Prostate gland (tissue), 2 donors: ENCODE data around the gene SFTA2.

Experiments
- POLR2A ChIP-seq: fragments of 450-650 bp; IDR thresholded peaks from one replicate; pipeline ENCODE4 v1.6.1; 2016; ENCODE audit warnings: antibody characterized with exemption, mild to moderate bottlenecking
- TF ChIP-seq, protein P1 (sequence below), 4 experiments: fragments of 200-600 bp in 2 of 4; fragments of 450-650 bp in 2 of 4; sonication (generic) in 2 of 4; IDR thresholded peaks; 1 replicate in 3 of 4; 2 replicates in 1 of 4; pipeline ENCODE4 v1.5.1; 2016 to 2019; ENCODE audit warnings: antibody characterized with exemption in 4 of 4, mild to moderate bottlenecking in 2 of 4, moderate library complexity in 2 of 4

DNA sequence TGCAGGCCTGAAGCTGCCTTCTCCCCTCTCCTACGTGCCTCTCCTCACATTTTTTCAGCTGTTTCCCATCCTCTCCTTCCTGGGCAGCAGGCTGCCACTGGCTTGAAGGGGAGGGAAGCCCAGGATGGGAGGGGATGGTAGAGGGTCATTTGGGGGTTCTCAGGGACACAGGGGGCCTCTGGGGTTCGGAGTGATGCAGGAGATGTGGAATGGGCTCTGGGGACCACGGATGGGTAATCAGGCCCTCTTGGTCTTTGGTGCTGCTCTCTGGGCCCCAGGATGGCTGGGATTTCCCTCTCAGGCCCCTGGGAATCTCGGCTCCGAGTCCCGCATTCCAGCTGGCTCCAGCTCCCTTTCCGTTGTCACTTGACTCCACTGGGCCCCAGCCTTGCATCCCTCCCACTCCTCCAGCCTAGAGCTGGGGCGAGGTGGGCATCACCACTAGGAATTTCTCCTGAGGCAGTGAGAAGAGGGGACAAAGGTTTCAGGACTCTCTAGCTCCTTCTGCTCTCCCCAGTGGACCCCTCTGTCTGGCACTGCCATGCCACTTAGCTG, 49.7 kb downstream of the SFTA2 start:
- TF ChIP-seq, protein P1, sequence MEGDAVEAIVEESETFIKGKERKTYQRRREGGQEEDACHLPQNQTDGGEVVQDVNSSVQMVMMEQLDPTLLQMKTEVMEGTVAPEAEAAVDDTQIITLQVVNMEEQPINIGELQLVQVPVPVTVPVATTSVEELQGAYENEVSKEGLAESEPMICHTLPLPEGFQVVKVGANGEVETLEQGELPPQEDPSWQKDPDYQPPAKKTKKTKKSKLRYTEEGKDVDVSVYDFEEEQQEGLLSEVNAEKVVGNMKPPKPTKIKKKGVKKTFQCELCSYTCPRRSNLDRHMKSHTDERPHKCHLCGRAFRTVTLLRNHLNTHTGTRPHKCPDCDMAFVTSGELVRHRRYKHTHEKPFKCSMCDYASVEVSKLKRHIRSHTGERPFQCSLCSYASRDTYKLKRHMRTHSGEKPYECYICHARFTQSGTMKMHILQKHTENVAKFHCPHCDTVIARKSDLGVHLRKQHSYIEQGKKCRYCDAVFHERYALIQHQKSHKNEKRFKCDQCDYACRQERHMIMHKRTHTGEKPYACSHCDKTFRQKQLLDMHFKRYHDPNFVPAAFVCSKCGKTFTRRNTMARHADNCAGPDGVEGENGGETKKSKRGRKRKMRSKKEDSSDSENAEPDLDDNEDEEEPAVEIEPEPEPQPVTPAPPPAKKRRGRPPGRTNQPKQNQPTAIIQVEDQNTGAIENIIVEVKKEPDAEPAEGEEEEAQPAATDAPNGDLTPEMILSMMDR (IDR thresholded peaks at IDR 0.05): no peak
- TF ChIP-seq POLR2A: no peak
